Natural killer cell (primary cell): Measurements from ENCODE around the gene LCAT. TPM values are rescaled to one million over a fixed set of nuclear protein-coding genes. Genes with fewer than 3 reads are reported as not detected.
A peak's percentile ranks its signal among the peaks of the same experiment; 100 is the strongest.

Experiments used
- ATAC-seq, 3 donors: fragments of 150-1000 bp in 2 of 3; fragments of 200-7000 bp in 1 of 3; cut with Tn5 transposase; 1 replicate in 1 of 3; 2 replicates in 2 of 3; pipeline ENCODE4 v1.10.0; 2021; ENCODE audit warnings: mild to moderate bottlenecking in 2 of 3, moderate library complexity in 2 of 3
- DNase-seq, 2 donors: peaks; one replicate each; pipeline versions ENCODE4 v3.0.0 to v3.0.0-alpha.2; 2013 to 2021; ENCODE audit warnings: mixed read lengths in 1 of 2
- H3K27ac ChIP-seq: one replicate; pipeline ENCODE4 v1.5.1; 2013; ENCODE audit warnings: mild to moderate bottlenecking, low read length
- H3K27me3 ChIP-seq: one replicate; pipeline ENCODE4 v1.6.1; 2013; ENCODE audit warnings: low read length; ENCODE audit not compliant: control insufficient read depth, insufficient read depth
- H3K36me3 ChIP-seq: one replicate; pipeline ENCODE4 v1.6.1; 2013; ENCODE audit warnings: low read length; ENCODE audit not compliant: control insufficient read depth, insufficient read depth
- H3K4me1 ChIP-seq: one replicate; pipeline ENCODE4 v1.6.1; 2013; ENCODE audit warnings: low read length; ENCODE audit not compliant: control insufficient read depth, insufficient read depth
- H3K4me3 ChIP-seq: one replicate; pipeline ENCODE4 v1.5.1; 2013; ENCODE audit warnings: low read length
- H3K9me3 ChIP-seq: one replicate; pipeline ENCODE4 v1.6.1; 2013; ENCODE audit warnings: low read length; ENCODE audit not compliant: control insufficient read depth, insufficient read depth
- H3K27ac Mint-ChIP-seq, 2 donors: one replicate each; pipeline ENCODE4 v1.8.0; 2022; ENCODE audit warnings: mild to moderate bottlenecking in 2 of 2, mixed read lengths in 2 of 2, moderate library complexity in 1 of 2
- H3K27me3 Mint-ChIP-seq, 2 donors: one replicate each; pipeline ENCODE4 v1.8.0; 2022; ENCODE audit warnings: low read depth in 2 of 2, mixed read lengths in 2 of 2
- H3K36me3 Mint-ChIP-seq: one replicate; pipeline ENCODE4 v1.8.0; 2022; ENCODE audit warnings: mixed read lengths
- H3K4me1 Mint-ChIP-seq, 2 donors: one replicate each; pipeline ENCODE4 v1.8.0; 2022; ENCODE audit warnings: mixed read lengths in 2 of 2
- H3K4me3 Mint-ChIP-seq: one replicate; pipeline ENCODE4 v1.8.0; 2022; ENCODE audit warnings: mild to moderate bottlenecking, moderate library complexity, mixed read lengths
- H3K9me3 Mint-ChIP-seq, 2 donors: one replicate each; pipeline ENCODE4 v1.8.0; 2022; ENCODE audit warnings: mixed read lengths in 2 of 2
- WGBS: methylation state at CpG from one replicate; pipeline ENCODE4 v1.1.7; 2013; ENCODE audit warnings: missing lambda C conversion rate; ENCODE audit not compliant: insufficient coverage; 5-methylcytosine and 5-hydroxymethylcytosine counted together
- intact Hi-C: fragments of 100-400 bp; cut with micrococcal nuclease; formaldehyde crosslinking; loops from one replicate; pipeline ENCODE4 v1.14.2; 2022
- total RNA-seq, 4 donors: library from RNA; stranded (reverse); fragments of 120-200 nt in 1 of 4; gene quantifications; one replicate each; pipeline versions ENCODE4 v1.2.3 to v1.2.4, GENCODE V29; 2013 to 2022
- TF ChIP-seq, protein P1 (sequence below): fragments of 200-600 bp; IDR thresholded peaks from one replicate; pipeline ENCODE4 v1.8.0; 2022; ENCODE audit warnings: antibody characterized with exemption

The LCAT gene
- total RNA-seq, 3 donors from 2014 or later (not counting 1 experiment from before 2014, with no cell fraction given): 7.1 to 12.4 (median 11.5) TPM

DNA sequence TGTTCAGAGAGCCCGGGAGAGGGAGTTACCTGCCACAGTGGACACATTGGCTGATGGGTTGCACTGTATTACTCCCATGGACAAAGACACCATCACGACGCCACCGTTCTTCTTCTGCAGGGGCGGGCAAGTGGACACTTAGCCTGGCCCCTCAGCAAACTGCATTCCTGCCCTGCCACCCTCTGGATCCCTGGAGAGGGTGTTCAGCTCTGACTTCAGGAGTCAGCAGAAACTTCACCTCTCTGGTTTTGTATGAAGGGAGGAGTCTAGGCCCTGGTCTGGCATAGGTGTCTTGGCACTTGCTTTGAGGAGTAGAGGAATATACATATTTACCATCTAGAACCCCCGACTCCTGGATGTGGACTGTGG lies 46.1 kb upstream of the LCAT start:
- Mint-ChIP-seq H3K9me3 (no peaks in the 10 kb centered on the region), H3K27me3 (no peaks in the 10 kb centered on the region), H3K36me3 (no peaks in the 10 kb centered on the region), H3K4me3 (no peak overlapping the region), H3K27ac (peak overlapping the region in 1 of 2 donors; percentile 37), H3K4me1 (peaks cover 23 to 44% of the 10 kb centered on the region in 2 donors)
- intact Hi-C loops: no loop called here
- Histone ChIP-seq H3K27me3 (no peaks in the 10 kb centered on the region), H3K27ac (no peak overlapping the region), H3K9me3 (no peaks in the 10 kb centered on the region), H3K4me1 (peaks cover 60% of the 10 kb centered on the region), H3K36me3 (peaks cover 9% of the 10 kb centered on the region), H3K4me3 (no peak overlapping the region)
- TF ChIP-seq, protein P1, sequence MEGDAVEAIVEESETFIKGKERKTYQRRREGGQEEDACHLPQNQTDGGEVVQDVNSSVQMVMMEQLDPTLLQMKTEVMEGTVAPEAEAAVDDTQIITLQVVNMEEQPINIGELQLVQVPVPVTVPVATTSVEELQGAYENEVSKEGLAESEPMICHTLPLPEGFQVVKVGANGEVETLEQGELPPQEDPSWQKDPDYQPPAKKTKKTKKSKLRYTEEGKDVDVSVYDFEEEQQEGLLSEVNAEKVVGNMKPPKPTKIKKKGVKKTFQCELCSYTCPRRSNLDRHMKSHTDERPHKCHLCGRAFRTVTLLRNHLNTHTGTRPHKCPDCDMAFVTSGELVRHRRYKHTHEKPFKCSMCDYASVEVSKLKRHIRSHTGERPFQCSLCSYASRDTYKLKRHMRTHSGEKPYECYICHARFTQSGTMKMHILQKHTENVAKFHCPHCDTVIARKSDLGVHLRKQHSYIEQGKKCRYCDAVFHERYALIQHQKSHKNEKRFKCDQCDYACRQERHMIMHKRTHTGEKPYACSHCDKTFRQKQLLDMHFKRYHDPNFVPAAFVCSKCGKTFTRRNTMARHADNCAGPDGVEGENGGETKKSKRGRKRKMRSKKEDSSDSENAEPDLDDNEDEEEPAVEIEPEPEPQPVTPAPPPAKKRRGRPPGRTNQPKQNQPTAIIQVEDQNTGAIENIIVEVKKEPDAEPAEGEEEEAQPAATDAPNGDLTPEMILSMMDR: no peak
- no peak for DNase-seq
- WGBS: 88% methylated on average over 5 of the region's 6 CpGs
- ATAC-seq: no peak

DNA sequence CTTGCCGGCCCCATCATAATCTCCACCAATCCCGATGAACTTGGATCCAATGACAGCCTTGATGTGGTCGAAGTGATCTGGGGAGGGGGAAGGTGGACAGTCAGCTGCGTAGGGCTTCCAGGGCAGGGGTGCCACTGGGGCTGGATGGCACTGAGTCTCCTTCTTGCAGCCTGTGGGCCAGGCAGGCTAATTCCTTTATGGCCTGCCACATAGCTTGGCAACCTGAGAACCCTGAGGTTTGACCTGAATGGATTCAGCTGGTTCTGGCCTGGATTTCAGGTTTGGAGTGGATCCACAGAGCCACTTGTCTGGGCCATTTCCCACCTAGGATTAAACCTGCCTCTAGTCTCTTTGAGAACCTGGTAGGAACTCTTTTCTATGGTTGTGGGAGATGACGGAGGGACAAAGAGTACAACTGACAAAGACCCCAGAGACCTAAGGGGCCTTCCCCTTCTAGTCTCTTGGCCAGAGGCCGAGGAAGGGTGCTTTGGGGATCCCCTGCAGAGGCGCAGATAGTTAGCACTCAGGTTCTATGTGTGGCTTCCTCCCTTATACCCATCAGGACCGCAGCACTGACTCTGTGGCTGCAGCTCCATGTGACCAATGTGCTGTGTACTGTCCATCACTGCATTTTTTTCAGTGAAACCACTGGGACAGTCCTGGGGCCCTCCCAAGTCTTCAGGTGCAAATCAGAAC lies 45.5 kb upstream of the LCAT start:
- Mint-ChIP-seq H3K9me3 (no peaks in the 10 kb centered on the region), H3K36me3 (no peaks in the 10 kb centered on the region), H3K27me3 (no peaks in the 10 kb centered on the region), H3K27ac (peak overlapping the region; percentile 1 to 37), H3K4me1 (peaks cover 23 to 44% of the 10 kb centered on the region in 2 donors), H3K4me3 (no peak overlapping the region)
- no peak for DNase-seq
- peak overlapping the region; percentile 66 for H3K27ac ChIP-seq
- no peaks in the 10 kb centered on the region for H3K9me3 ChIP-seq
- H3K4me1 ChIP-seq: peaks cover 60% of the 10 kb centered on the region
- no peaks in the 10 kb centered on the region for H3K27me3 ChIP-seq
- TF ChIP-seq, protein P1: no peak
- 72% methylated on average over 8 of the region's 8 CpGs for WGBS
- H3K36me3 ChIP-seq: peaks cover 9% of the 10 kb centered on the region
- peak in 1 of 3 donors; percentile 20 for ATAC-seq
- intact Hi-C loops: no loop called here
- H3K4me3 ChIP-seq: no peak overlapping the region

DNA sequence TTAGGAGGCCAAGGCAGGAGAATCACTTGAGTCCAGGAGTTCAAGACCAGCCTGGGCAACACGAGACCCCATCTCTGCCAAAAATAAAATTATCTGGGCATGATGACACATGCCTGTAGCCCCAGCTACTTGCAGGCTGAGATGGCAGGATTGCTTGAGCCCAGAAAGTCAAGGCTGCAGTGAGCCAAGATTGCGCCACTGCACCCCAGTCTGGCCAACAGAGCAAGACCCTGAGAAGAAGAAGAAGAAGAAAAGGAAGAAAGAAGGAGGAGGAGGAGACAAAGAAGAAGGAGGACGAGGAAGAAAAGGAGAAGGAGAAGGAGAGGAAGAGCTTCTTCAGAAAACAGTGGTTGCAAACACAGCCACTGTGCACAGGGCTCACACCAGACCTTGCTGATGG lies 44.8 kb upstream of the LCAT start:
- no peaks in the 10 kb centered on the region for H3K27me3 ChIP-seq
- H3K4me3 ChIP-seq: no peak overlapping the region
- Mint-ChIP-seq H3K27ac (peak overlapping the region; percentile 1 to 37), H3K36me3 (no peaks in the 10 kb centered on the region), H3K4me1 (peaks cover 21 to 42% of the 10 kb centered on the region in 2 donors), H3K9me3 (no peaks in the 10 kb centered on the region), H3K27me3 (no peaks in the 10 kb centered on the region), H3K4me3 (no peak overlapping the region)
- H3K36me3 ChIP-seq: peaks cover 9% of the 10 kb centered on the region
- H3K9me3 ChIP-seq: no peaks in the 10 kb centered on the region
- intact Hi-C loops: no loop called here
- no peak overlapping the region for H3K27ac ChIP-seq
- no peak for ATAC-seq
- no peak for DNase-seq
- TF ChIP-seq, protein P1: no peak
- 85% methylated on average over 3 of the region's 3 CpGs for WGBS
- H3K4me1 ChIP-seq: peaks cover 60% of the 10 kb centered on the region
